ENCODE results near the gene ITGAL. TPM values are rescaled to one million over a fixed set of nuclear protein-coding genes. Genes with fewer than 3 reads are reported as not detected.
"Not testable (repeated sequence)": the region's sequence is repeated elsewhere in the genome, so short reads cannot be mapped to it uniquely, and the experiment has no call there.

ITGAL gene
- total RNA-seq, 1 experiment from 2014 or later = 0.57 TPM

DNA sequence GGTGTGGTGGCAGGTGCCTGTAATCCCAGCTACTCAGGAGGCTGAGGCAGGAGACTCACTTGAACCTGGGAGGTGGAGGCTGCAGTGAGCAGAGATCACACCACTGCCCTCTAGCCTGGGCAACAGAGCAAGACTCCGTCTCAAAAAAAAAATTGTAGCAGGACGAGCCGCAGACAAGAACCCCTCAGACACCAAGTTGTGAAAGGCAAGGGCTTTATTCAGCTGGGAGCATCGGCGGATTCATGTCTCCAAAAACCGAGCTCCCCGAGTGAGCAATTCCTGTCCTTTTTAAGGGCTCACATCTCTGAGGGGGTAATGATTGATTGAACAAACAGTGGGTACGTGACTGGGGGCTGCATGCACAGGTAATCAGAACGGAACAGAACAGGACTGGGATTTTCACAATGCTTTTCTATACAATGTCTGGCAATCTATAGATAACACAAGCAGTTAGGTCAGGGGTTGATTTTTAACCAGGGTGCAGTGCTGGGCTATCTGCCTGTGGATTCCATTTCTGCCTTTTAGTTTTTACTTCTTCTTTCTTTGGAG lies 68.4 kb downstream of the ITGAL start:
- intact Hi-C loops (cut with micrococcal nuclease; ENCODE audit: unreplicated experiment) = loop anchor here (1.0 kb wide), 1 partner anchor 8 kb away; no protein-coding TSS in a partner anchor
- H3K4me3 ChIP-seq (ENCODE audit: low read depth, low read length); H3K27ac Mint-ChIP-seq (ENCODE audit: unreplicated experiment); H3K4me3 Mint-ChIP-seq (ENCODE audit: unreplicated experiment); H3K9me3 Mint-ChIP-seq (ENCODE audit: unreplicated experiment); H3K36me3 Mint-ChIP-seq (ENCODE audit: insufficient read depth, unreplicated experiment); BruUV-seq (replicated peaks); H3K36me3 ChIP-seq (ENCODE audit: control insufficient read depth, insufficient read depth, low read length); H3K27me3 Mint-ChIP-seq (ENCODE audit: insufficient read depth, unreplicated experiment); H3K27me3 ChIP-seq (replicated peaks; ENCODE audit: control insufficient read depth, insufficient read depth, low read length); H3K9me3 ChIP-seq; H3K4me1 Mint-ChIP-seq (ENCODE audit: low read depth, unreplicated experiment): not testable (repeated sequence)
- POLR2A ChIA-PET = interaction anchor here (1.0 to 1.1 kb wide), 2 partner anchors 14 to 16 kb away, joined by 4 read pairs; no protein-coding TSS in a partner anchor
- CTCF ChIA-PET = interaction anchor here (1.0 kb wide), 1 partner anchor 111 kb away, joined by 4 read pairs; the partner anchor contains the start of gene DCTPP1
- peak in 1 of 2 experiments; percentile 34 for DNase-seq
- H3K4me1 ChIP-seq = peaks cover 22% of the 10 kb centered on the region

DNA sequence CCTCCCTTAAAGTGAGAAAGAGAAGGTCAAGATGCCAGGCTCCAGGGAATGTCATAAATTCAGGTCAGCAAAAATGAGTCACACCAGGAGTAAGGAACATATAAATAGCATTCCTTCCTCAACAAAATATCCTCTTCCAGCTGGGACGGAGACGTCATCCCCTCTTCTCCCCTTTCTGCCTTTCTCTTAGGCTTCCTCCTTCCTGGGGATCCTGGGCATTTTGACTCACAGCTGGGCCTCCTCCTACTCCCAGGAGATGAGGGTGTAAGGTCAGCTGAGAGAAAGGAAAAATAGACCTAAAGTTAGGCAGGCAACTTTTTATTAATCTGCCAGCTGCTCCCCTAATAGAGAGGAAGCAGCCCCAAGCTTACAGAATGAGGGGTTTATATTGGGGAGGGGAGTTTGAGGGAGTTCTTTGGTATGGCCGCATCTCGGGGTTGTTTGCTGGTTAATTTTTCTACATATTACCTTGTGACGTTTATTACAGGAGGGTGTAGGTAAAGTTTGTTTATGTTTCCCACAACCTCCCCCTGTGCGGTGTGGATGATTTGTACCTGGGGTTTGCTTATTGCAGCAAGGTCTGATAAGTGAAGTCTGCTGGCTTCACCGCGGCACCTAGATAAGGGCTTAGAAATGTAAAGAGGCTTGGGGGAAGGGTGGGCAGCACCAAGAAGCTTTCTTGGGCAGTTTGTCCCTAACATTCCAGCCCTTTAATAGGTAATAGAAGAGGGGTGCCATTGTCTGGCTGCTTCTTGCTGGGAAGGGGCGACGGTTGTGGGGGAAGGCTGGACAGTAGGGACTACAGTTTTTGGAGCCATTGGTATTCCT lies 69.2 kb downstream of the ITGAL start:
- POLR2A ChIA-PET = interaction anchor here (0.6 to 1.1 kb wide), 3 partner anchors 15 to 118 kb away, joined by 3 to 4 read pairs (median 4); no protein-coding TSS in a partner anchor
- intact Hi-C loops (cut with micrococcal nuclease; ENCODE audit: unreplicated experiment) = loop anchor here (1.0 kb wide), 1 partner anchor 8 kb away; no protein-coding TSS in a partner anchor
- no peaks in the 10 kb centered on the region for H3K27me3 Mint-ChIP-seq (ENCODE audit: insufficient read depth, unreplicated experiment)

DNA sequence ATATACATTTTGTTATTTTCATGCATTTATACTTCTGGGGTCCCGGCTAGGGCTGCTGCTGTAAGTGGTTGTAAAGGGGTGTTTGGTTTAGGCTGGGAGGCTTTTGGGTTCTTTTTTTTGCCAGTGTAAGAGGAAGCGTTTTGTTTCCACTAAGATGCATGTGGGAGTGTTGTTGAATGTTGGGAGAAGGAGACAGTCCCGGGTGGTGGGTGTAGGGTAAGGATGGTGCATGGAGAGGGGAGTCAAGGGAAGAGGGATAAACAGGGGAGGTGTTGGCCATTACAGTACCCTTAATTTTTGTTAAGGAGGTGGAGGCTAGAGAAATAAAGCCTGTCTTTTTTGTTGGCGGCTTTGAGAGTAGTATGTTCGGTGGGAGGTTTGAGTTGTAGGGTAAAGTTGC lies 70.5 kb downstream of the ITGAL start:
- no TSS peak for BruUV-seq (replicated peaks)
- POLR2A ChIA-PET = no interaction called here
- CTCF ChIA-PET = no interaction called here
- TF ChIP-seq, protein P1, sequence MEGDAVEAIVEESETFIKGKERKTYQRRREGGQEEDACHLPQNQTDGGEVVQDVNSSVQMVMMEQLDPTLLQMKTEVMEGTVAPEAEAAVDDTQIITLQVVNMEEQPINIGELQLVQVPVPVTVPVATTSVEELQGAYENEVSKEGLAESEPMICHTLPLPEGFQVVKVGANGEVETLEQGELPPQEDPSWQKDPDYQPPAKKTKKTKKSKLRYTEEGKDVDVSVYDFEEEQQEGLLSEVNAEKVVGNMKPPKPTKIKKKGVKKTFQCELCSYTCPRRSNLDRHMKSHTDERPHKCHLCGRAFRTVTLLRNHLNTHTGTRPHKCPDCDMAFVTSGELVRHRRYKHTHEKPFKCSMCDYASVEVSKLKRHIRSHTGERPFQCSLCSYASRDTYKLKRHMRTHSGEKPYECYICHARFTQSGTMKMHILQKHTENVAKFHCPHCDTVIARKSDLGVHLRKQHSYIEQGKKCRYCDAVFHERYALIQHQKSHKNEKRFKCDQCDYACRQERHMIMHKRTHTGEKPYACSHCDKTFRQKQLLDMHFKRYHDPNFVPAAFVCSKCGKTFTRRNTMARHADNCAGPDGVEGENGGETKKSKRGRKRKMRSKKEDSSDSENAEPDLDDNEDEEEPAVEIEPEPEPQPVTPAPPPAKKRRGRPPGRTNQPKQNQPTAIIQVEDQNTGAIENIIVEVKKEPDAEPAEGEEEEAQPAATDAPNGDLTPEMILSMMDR (IDR thresholded peaks at IDR 0.05; ENCODE audit: insufficient read depth in 1 of 2, low read depth in 1 of 2, low read length in 1 of 2, severe bottlenecking in 1 of 2, unreplicated experiment in 1 of 2) = no peak
- Mint-ChIP-seq H3K9me3 (ENCODE audit: unreplicated experiment) (no peaks in the 10 kb centered on the region), H3K4me1 (ENCODE audit: low read depth, unreplicated experiment) (peaks cover 13% of the 10 kb centered on the region), H3K36me3 (ENCODE audit: insufficient read depth, unreplicated experiment) (no peaks in the 10 kb centered on the region), H3K27ac (ENCODE audit: unreplicated experiment) (no peak overlapping the region), H3K27me3 (ENCODE audit: insufficient read depth, unreplicated experiment) (no peaks in the 10 kb centered on the region), H3K4me3 (ENCODE audit: unreplicated experiment) (no peak overlapping the region)
- no peaks in the 10 kb centered on the region for H3K36me3 ChIP-seq (ENCODE audit: control insufficient read depth, insufficient read depth, low read length)
- no peaks in the 10 kb centered on the region for H3K9me3 ChIP-seq
- H3K4me1 ChIP-seq = peaks cover 33% of the 10 kb centered on the region
- intact Hi-C loops (cut with micrococcal nuclease; ENCODE audit: unreplicated experiment) = no loop called here
- H3K27me3 ChIP-seq (replicated peaks; ENCODE audit: control insufficient read depth, insufficient read depth, low read length) = no peaks in the 10 kb centered on the region
- no peak overlapping the region for H3K4me3 ChIP-seq (ENCODE audit: low read depth, low read length)
- no peak for DNase-seq

More for the DNA sequence above, 69.2 kb downstream of the ITGAL start:
- BruUV-seq (replicated peaks) = no TSS peak
- no peak overlapping the region for H3K27ac Mint-ChIP-seq (ENCODE audit: unreplicated experiment)
- Histone ChIP-seq H3K36me3 (ENCODE audit: control insufficient read depth, insufficient read depth, low read length) (no peaks in the 10 kb centered on the region), H3K27me3 (replicated peaks; ENCODE audit: control insufficient read depth, insufficient read depth, low read length) (no peaks in the 10 kb centered on the region), H3K4me3 (ENCODE audit: low read depth, low read length) (peak overlapping the region; percentile 14), H3K4me1 (peaks cover 23% of the 10 kb centered on the region), H3K9me3 (no peaks in the 10 kb centered on the region)
- CTCF ChIA-PET = interaction anchor here (1.0 kb wide), 1 partner anchor 112 kb away, joined by 4 read pairs; the partner anchor contains the start of gene DCTPP1
- DNase-seq = peak; percentile 58 to 83
- H3K9me3 Mint-ChIP-seq (ENCODE audit: unreplicated experiment) = no peaks in the 10 kb centered on the region
- peaks cover 8% of the 10 kb centered on the region for H3K4me1 Mint-ChIP-seq (ENCODE audit: low read depth, unreplicated experiment)
- TF ChIP-seq, protein P1 (IDR thresholded peaks at IDR 0.05; ENCODE audit: insufficient read depth in 1 of 2, low read depth in 1 of 2, low read length in 1 of 2, severe bottlenecking in 1 of 2, unreplicated experiment in 1 of 2) = no peak
- H3K4me3 Mint-ChIP-seq (ENCODE audit: unreplicated experiment) = no peak overlapping the region
- H3K36me3 Mint-ChIP-seq (ENCODE audit: insufficient read depth, unreplicated experiment) = no peaks in the 10 kb centered on the region
